A549 treated with Hydrocortisone at 1 μM for 4 hours (cell line): ENCODE measurements around the gene ZMPSTE24. TPM values are rescaled to one million over a fixed set of nuclear protein-coding genes. Genes with fewer than 3 reads are reported as not detected.

Experiments
- total RNA-seq: library from RNA; stranded (reverse); fragments of 200-300 nt; extraction: Qiagen RNA extraction; gene quantifications from 5 replicates; pipeline ENCODE4 v1.2.3, GENCODE V29; 2022

Gene ZMPSTE24
- total RNA-seq = 34.1 to 48.3 TPM (median 38.4 TPM) in 5 replicates

GRCh38 chr1:40257688-40258444 is at the start of gene ZMPSTE24:
TSS of gene ZMPSTE24 (plus strand) at chr1:40258236. CDS start at chr1:40258272, 36 bp downstream.

GRCh38 chr1:40247655-40248054 is 10.4 kb upstream of the ZMPSTE24 start, which contains the start of gene TMCO2:
TSS of gene TMCO2 (plus strand) at chr1:40247937. CDS start at chr1:40247994, 57 bp downstream.

DNA sequence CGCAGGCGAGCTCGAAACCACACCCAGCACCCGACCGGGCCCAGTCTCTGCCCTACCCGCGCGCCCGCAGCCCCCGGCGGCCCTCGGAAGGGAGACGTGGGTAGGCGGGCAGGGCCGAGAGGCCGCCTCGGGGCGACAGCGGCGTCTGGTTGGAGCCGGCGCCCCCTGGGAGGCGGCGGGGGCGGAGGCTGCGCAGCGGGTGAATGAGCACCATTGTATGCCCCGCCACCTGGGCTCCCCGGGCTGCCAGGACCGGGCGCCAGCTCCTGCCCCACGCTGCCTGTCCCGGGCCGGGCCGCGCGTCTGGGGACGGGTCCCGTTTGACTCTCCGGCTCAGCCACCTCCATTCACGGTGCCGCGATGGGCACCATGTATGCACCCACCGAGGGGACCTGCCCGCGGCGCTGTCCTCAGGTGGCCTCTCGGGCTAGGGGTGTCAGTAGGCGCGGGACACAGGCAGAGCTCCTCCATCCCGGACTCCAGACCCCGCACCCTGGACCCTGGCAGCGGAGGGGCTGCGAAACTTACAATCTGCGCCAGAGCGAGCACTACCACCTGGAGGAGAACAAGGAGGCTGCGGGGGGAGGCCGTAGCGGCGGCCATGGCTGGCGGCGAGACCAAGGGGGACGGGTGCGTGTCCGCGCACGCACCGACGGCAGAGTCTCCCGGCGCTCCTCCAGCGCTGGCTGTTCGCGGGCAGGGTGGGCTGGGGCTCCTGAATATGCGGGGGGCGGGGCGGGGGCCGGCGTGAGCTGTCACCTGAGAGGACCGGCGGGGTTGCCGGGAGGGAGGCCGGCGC is 58.8 kb downstream of the ZMPSTE24 start, which contains the start of gene COL9A2:
COL9A2 (minus strand) TSS at position 692 of the 799 bp plus-strand sequence; CDS start at position 603, 89 bp downstream.

Other genes starting within 250 kb of the ZMPSTE24 start
- 206 to 312 TPM (median 240 TPM) in 5 replicates for gene CAP1, start 217.5 kb upstream of the ZMPSTE24 start, total RNA-seq
- gene PPT1, start 161.0 kb upstream of the ZMPSTE24 start, total RNA-seq = 62.3 to 75.2 TPM (median 62.9 TPM) in 5 replicates
- 4.5 to 6.9 TPM (median 5.6 TPM) in 5 replicates for gene RLF, start 96.8 kb upstream of the ZMPSTE24 start, total RNA-seq
- not detected in 5 replicates for gene TMCO2, start 10.3 kb upstream of the ZMPSTE24 start, total RNA-seq
- 0.09 to 0.31 TPM (median 0.20 TPM) in 5 replicates for gene COL9A2, start 59.0 kb downstream of the ZMPSTE24 start, total RNA-seq
- gene SMAP2, start 115.5 kb downstream of the ZMPSTE24 start, total RNA-seq = 9.0 to 10.0 TPM (median 9.8 TPM) in 5 replicates
- 1.2 to 2.4 TPM (median 1.8 TPM) in 5 replicates for gene ZFP69B, start 192.2 kb downstream of the ZMPSTE24 start, total RNA-seq
- gene ZFP69, start 219.1 kb downstream of the ZMPSTE24 start, total RNA-seq = not detected in 5 replicates